HCEC 1CT (cell line): ENCODE measurements around the gene PCBD2.
"Not testable (repeated sequence)": the region's sequence is repeated elsewhere in the genome, so short reads cannot be mapped to it uniquely, and the experiment has no call there.

Experiments
- DNase-seq: peaks from one replicate; pipeline ENCODE4 v3.0.0-alpha.2; 2017

PCBD2 gene

DNA sequence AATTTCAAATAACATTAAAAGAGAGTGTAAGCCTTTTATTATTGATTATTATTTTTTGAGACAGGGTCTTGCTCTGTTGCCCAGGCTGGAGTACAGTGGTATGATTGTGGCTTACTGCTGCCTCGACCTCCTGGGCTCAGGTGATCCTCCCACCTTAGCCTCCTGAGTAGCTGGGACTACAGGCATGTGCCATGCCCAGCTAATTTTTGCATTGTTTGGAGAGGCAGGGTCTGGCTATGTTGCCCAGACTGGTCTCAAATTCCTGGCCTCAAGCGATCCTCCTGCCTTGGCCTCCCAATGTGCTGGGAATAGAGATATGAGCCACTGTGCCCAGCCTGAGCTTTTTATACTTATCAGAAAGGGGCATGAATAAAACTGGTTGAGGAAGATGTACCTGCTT, 5.8 kb downstream of the PCBD2 start:
- DNase-seq = not testable (repeated sequence)

DNA sequence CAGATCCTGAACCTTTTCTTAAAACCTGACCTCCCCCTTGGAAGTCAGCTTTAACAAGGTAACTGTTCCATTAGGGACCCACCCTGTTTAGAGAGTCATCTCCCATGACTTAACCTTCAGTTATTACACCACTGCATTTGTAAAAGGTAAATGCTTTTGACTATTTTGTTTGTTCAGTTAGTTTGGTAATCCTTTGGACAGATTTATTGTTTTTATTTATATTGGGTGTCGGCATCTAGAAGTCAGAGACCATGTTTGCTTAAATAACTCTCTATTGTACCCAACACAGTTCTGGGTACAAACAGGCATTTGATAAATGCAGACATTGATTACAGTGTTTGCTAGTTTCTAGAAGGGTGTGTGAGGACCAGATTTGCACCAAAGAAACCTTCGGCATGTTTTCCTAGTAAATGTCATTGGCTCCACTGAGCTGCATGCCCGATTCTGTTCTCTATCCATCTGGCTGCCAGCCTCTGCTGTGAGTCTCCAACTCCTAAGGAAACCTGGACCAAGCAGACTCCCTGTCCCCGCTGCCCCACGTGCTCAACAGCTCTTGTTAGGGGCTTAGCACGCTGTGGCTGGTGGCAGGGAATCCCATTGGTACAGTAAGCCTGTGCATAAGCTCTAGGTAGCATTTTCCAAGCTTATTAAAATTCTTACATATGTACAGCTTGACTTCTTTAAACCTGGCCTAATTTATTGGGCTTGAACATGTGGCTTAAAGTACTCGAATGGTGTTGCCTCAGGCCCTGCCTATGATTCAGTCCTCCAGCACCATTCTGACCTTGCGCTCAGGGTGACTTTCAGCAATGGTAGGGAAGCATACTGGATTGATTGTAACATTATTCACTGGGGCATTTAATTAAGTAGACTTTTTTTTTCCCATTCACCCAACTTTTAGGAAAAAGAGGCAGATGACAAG, 6.6 kb downstream of the PCBD2 start:
- DNase-seq = no peak

- no peak for DNase-seq
These were observed 8.3 kb downstream of the PCBD2 start for GRCh38 chr5:134913254-134913653.

DNA sequence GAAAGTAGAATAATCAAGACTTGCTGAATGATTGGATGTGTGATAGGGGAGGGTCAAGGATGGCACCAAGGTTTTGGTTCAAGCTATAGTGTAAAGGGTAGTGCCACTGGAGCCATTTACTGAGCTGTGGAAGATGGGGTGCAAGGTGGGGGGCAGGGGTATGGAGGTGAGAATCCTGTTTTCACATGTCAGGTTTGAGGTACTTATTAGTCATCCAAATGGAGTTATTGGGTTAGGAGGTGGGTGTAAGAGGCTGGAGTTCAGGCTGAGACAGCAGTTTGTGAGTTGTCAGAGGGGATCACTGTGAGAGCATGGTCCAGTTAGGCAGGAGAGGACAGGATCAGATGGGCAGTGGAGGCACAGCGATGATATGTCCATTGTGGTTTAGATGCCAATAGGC, 8.9 kb downstream of the PCBD2 start:
- no peak for DNase-seq

DNA sequence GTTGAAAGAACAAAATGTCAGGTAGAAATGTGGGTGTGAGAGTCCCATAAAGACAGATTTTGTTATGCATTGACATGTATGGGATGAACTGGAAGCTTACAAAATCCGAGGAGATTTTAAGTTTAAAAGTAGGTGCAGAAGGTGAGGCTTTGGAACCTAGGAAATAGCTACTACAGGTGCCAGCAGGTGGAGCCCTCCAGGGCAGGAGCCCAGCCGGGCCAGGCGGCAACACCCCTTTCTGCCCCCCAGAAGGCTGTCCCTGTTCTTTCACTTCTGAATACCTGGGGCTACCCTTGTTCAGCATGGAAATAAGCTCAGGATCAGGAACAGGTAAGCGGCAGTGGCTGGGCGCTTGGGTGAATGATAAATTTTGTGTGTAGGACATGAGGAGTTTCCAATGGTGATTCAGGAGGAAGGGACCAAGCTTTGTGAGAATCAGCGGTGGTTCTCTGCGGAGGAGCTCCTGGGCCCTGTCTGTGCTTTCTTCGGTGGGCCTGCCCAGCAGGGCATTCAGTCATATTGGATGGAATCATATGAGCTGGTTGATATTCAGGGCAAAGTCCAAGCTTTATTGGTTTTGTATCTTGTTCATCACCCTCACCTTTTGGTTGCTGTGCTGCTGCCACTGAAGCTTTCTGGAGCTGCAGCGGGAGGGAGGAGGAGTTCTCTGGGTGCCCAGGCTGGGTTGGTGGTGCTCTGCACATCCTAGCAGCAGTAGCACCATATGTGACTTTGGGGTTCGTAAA, 12.3 kb downstream of the PCBD2 start:
- DNase-seq = no peak

DNA sequence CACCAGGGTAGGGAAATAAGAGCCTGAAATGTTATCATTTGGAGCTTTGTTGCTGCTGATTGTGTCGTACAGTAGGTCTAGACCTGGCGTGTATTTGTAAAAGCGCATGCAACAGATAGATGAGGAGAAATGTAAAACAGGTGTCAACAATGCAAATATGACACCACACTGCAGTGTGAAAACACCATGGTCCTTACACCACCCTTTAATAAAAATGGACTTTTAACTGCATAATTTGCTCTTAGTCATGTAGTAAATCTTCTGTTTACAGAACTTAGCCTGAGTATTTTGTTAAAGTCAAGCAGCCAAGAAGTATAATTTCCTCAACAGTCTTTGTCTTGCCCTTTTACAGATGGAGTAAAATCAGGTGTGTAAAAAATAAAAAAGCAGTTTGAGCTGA, 13.9 kb downstream of the PCBD2 start:
- DNase-seq = no peak

GRCh38 chr5:134920848-134921575, 16.1 kb downstream of the PCBD2 start:
- no peak for DNase-seq

DNA sequence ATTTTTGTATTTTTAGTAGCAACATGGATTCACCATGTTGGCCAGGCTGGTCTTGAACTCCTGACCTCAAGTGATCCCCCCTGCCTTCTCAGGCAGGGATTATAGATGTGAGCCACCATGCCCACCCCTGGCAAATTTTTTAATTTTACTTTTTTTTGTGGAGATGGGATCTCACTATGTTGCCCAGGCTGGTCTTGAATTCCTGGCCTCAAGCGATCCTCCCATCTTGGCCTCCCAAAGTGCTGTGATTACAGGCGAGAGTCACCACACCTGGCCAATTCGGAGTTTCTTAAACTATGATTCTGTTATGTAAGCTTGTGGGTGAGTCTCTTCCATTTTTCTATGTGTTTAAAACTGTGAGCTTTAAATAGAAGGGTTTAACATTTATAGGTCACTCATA, 27.6 kb downstream of the PCBD2 start:
- DNase-seq = no peak

DNA sequence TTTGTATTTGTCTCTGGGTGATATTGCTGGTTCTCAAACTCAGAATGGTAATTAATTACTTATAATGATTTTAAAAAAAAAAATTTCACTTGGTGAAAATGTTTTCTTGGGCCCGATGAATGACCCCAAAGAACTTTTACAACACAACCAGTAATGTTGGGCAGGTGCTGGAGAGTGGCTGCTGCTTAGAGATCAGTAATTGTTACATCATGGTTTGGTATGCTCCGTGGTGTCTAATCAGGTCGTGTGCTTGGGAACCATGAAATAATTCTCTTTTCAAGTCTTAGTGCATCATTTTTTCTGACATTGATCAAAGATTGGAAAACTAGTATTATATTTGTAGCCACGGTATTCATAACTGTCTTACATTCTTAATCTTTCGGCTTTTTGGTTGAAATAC, 29.3 kb downstream of the PCBD2 start:
- DNase-seq = no peak

DNA sequence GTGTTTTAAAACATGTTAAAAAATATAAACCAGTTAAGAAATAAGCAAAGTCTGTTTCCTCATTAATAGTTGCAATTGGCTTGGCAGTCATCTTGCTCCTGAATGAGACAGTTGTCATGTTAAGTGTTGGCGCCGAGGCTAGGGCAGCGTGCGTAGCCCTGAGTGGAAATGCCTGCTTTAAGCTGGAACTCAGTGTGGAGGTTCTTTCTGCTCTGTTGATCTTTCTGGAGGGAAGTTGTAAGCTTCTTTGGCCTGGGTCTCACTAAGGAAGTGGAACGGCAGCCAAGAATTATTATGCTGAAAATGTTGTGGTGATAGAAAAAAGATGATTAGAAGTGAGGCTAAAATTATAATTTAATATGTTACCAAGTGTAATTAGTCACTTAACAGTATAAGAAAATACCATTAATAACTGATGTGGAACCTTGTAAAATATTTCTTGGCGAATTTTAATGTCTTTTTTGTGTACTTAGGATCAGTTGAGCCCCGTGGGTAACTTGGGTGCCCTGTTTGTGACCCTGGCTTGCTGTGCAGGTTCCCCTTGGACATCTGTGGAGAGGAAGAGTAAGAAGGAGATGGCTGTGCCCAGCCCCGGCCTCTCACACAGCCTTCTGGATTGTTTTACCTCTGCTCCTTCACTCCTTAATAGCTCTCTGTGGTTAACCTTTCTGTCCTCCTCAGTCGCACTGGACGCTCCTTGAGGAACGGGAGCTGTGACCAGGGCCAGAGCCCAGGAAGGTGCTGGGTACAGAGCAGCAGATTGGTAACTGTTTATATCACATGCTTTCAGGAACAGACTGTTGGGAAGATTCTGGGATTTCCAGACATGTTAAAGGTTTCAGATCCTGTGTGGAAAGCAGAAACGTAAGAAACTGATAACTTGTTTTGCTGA, 31.0 kb downstream of the PCBD2 start:
- DNase-seq = no peak

DNA sequence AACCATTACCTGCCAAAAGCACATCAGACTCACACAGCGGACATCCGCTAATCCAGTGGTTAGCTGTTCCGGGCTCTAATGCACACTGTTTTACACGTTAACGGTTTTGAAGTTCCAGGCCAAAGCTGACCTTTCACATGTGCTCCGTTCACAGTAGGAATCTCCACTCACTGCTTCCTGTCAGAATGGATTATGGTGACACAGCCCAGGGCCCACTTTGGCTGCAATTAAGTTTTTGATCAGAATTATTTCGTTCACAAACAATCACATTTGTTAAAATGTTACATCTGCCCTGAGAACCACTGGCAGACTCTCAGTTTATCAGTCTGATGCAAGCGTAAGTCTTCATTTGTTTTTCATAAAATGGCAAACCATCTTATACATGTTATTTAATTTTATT, 32.6 kb downstream of the PCBD2 start:
- DNase-seq = no peak

GRCh38 chr5:134938030-134938429, 33.1 kb downstream of the PCBD2 start:
- DNase-seq = no peak

- DNase-seq = no peak
These were observed 34.6 kb downstream of the PCBD2 start for GRCh38 chr5:134939500-134939899.

DNA sequence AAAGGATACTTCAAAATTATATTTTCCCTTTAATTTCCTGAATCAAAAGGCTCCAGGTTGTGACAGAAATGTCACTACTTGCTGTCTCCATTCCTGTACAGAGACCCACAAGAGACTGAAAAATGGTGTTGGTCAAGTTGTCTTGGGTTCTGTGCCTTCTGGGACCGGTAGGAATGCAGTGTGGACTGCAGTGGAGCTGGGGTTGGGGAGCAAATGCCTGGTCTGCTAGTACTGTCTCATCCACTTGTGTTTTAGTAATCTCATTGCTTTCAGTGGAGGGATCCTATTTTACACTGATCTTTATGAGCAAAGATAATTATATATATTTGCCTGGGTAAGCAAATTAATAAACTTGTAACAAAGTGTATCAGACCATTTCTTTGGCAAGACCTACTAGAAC, 38.6 kb downstream of the PCBD2 start:
- no peak for DNase-seq

DNA sequence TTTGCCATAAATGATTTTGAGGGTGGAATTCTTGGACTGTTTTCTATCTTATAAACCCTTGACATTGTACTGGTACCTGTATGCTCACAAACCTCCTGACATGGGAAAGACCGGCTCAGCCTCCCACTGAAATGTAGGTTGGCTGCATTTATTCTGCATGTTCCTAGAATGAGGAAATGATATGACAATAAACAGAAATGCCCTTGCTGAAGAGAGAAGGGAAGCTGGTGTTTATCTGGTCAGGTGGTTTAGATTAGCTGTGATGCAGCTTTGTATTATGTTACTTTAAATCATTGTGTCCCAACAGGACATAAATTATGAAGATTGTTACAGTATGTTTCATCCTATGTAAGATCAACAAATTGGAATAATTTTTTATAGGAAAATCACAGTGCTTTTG, 39.7 kb downstream of the PCBD2 start:
- DNase-seq = no peak

DNA sequence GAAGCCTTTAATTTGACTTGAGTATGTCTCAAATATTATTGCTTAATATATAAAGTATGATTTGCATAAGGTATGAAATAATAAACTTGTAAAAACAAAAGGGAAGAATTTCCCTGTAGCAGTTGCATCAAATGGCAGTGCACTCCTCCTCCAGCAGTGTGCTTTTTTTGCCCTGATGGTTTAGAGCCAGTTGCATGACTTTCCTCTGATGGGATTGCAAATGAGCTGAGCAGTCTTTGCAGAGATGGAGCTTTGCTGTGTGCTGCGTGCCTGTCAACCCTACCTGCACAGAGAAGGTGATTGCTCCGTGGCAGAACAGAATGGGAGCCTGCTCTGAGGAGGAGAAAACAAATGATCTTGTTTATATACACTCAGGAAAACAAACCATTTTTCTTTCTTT, 40.1 kb downstream of the PCBD2 start:
- DNase-seq = no peak

GRCh38 chr5:134948911-134949310, 44.0 kb downstream of the PCBD2 start:
- peak; percentile 57 for DNase-seq

- DNase-seq = peak; percentile 6
These were observed 44.4 kb downstream of the PCBD2 start for GRCh38 chr5:134949316-134949715.

GRCh38 chr5:134957920-134958608, 53.1 kb downstream of the PCBD2 start:
- no peak for DNase-seq

- no peak for DNase-seq
These were observed 53.8 kb downstream of the PCBD2 start for GRCh38 chr5:134958755-134959154.

DNA sequence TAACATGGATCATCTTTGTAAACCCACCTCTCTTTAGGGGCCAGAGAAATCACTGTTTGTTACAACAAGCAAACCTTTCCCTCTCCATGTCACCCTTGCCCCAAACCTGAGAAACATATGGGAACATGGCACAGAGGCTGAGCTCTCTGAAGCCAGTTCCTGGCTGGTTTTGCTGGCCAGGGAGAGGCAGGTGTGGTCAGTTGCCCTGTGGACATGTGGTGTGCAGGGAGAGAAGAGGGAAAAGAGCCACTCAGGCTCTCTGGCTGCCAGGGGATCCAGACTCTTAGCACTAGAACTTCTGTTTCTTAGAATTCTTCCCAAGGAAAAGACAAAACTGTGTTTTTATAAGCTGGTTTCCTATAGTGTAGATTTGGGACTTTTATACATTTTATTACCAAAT, 58.2 kb downstream of the PCBD2 start:
- no peak for DNase-seq
